GM20431 (cell line): Measurements from ENCODE around the gene NCOA1.
"Not testable (repeated sequence)": the region's sequence is repeated elsewhere in the genome, so short reads cannot be mapped to it uniquely, and the experiment has no call there.

Experiments used
- in situ Hi-C: fragments of 300-500 bp; cut with MseI, MboI; formaldehyde crosslinking; loops from one replicate; pipeline ENCODE4 v1.15.0; 2020; ENCODE audit warnings: low sequenced_read_pairs; ENCODE audit not compliant: unreplicated experiment

NCOA1 gene

DNA sequence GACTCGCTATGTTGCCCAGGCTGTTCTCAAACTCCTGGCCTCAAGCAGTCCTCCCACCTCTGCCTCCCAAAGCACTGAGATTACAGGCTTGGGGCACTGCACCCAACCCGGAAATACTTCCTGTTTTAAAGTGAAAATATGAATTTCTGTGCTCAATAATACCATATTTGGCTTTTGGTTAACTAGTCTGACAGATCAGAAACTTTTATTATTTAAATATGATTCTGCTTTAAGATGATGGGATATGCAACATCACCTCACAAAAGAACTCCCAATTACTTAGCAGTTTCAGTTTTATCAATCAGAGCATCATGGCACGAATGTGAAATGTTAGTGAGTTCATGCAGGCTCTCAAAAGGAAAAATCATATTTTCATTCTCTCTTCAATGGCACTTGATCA is 181.5 kb downstream of the NCOA1 start:
- in situ Hi-C loops = no loop called here

DNA sequence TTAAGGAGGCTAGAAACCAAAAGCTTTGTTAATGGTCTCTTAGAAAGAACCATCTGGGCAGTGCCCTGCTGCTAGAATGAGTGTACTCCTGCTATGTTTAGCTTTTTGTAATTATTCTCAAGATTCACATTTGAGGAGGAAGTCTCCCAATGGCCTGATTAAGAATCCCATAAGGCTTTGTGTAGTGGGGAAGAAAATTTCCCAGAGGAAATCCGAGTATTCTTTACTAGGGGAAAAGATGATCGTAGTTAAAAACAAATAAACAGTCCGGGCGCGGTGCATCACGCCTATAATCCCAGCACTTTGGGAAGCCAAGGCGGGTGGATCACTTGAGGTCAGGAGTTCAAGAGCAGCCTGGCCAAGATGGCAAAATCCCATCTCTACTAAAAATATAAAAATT is 184.3 kb downstream of the NCOA1 start:
- in situ Hi-C loops = no loop called here

DNA sequence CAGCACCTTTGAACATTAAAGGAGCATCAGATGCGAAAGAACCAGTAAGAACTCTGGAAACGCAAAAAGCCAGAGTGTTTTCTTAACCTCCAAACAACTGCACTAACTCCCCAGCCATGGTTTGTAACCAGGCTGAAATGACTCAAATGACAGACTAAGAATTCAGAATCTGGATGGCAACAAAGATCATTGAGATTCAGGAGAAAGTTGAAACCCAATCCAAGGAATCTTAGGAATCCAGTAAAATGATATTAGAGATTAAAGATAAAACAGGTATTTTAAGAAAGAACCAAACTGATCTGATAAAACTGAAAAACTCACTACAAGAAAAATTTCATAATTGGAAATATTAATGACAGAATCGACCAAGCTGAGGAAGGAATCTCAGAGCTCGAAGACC is 185.4 kb downstream of the NCOA1 start:
- in situ Hi-C loops = no loop called here

DNA sequence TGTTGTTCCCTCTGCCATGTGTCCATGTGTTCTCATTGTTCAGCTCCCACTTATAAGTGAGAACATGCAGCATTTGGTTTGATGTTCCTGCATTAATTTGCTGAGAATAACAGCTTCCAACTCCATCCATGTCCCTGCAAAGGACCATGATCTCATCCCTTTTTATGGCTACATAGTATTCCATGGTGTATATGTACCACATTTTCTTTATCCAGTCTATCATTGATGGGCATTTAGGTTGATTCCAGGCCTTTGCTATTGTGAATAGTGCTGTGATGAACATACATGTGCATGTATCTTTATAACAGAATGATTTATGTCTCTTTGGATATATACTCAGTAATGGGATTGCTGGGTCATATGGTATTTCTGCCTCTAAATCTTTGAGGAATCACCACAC is 187.0 kb downstream of the NCOA1 start:
- in situ Hi-C loops = not testable (repeated sequence)

GRCh38 chr2:24680196-24680595 is 189.1 kb downstream of the NCOA1 start:
- in situ Hi-C loops = no loop called here

- in situ Hi-C loops = no loop called here
Measured at GRCh38 chr2:24682304-24682703, 191.2 kb downstream of the NCOA1 start.

DNA sequence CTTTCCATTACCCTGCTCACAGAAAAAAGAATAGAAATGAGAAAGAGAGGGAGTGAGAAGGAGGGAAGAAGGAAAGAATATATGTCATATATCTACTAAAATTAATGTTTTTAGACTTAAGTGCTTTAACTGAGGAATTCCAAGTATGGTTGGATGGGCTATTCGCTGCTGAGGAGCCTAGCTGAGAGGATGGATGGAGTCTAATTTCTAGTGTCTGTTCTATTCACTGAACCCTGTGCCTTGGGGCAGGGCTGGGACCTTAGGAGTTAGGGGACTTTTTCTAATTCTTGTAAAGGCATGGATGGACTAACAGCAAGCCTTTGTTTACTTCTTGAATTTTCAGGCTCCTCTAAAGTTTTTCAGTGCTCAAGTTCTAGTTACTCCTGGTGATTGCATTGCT is 192.4 kb downstream of the NCOA1 start:
- in situ Hi-C loops = no loop called here

DNA sequence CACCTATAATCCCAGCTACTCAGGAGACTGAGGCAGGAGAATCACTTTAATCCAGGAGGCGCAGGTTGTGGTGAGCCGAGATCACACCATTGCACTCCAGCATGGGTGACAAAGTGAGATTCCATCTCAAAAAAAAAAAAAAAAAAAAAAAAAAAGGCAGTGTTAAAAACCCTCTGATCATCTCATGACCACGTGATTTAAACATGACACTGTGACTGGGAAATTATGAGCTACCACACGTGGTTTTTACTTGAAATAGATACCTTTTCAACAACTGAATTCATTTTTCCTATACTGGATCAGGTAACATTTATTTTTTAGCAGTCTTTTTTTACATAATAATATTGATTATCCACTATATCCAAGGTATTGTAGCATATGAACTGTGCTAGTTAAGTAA is 199.5 kb downstream of the NCOA1 start:
- in situ Hi-C loops = no loop called here

GRCh38 chr2:24691806-24692205 is 200.8 kb downstream of the NCOA1 start:
- in situ Hi-C loops = no loop called here

DNA sequence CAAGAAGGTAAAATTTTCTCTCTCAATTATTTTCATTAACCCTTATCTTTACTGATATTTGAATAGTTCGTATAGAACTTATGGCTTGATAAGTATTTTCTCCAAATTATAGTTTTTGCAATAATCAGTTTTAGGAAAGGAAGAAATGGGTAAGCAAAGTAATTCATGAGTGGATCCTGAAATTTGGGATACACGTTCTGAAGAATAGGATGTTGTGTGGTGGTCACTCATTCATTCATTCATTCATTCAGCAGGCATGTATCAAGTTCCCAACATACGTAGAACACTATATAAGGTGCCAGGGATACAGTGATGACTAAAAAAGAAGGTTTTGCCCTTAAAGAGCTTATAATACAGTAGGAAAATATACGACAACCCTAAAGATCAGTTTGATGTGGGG is 206.7 kb downstream of the NCOA1 start:
- in situ Hi-C loops = no loop called here

- in situ Hi-C loops = no loop called here
Measured at GRCh38 chr2:24702800-24703199, 211.7 kb downstream of the NCOA1 start.

- in situ Hi-C loops = no loop called here
Measured at GRCh38 chr2:24704692-24705091, 213.6 kb downstream of the NCOA1 start.

GRCh38 chr2:24707143-24707542 is 216.1 kb downstream of the NCOA1 start:
- in situ Hi-C loops = no loop called here

DNA sequence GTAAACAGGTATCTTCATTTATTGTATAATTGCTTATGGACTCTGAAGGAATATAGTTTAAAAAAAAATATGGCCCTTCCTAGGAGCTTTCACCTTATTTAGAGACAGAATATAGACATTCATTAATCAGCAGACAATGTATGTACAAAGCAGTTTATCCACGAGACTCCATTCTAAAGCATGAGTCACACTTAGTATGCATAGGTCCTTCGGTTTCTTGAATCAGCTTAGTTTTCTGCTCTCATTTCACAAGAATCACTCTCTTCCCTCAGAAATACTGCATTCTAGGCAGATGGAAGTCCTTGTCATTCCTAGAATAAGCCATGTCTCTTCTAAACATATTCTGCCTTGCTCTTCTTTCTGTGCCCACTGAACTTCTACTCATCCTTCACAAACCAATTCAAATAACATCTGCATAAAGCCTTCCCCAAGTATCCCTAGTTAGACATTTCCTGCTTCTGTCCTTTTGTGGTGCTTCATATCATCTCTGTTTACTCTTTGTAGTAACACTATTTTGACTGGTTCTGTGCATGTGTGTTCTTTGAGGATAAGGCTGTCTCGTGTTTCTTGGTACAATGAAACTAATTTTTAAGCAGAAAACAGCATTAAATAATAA is 217.6 kb downstream of the NCOA1 start:
- in situ Hi-C loops = no loop called here

DNA sequence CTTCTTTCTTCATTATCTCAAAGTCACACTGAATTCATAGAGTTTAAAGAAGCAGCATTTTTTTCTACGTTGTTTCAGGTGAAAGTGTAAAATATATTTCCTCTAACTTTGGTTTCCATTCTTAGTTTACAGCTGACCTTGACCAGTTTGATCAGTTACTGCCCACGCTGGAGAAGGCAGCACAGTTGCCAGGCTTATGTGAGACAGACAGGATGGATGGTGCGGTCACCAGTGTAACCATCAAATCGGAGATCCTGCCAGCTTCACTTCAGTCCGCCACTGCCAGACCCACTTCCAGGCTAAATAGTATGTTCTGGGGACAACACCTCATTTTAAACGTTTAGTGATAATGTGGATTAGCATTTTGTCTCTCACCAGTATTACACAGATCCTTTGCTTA is 219.8 kb downstream of the NCOA1 start:
- in situ Hi-C loops = no loop called here

- in situ Hi-C loops = no loop called here
Measured at GRCh38 chr2:24711865-24712264, 220.8 kb downstream of the NCOA1 start.

GRCh38 chr2:24712296-24712695 is 221.2 kb downstream of the NCOA1 start:
- in situ Hi-C loops = no loop called here

DNA sequence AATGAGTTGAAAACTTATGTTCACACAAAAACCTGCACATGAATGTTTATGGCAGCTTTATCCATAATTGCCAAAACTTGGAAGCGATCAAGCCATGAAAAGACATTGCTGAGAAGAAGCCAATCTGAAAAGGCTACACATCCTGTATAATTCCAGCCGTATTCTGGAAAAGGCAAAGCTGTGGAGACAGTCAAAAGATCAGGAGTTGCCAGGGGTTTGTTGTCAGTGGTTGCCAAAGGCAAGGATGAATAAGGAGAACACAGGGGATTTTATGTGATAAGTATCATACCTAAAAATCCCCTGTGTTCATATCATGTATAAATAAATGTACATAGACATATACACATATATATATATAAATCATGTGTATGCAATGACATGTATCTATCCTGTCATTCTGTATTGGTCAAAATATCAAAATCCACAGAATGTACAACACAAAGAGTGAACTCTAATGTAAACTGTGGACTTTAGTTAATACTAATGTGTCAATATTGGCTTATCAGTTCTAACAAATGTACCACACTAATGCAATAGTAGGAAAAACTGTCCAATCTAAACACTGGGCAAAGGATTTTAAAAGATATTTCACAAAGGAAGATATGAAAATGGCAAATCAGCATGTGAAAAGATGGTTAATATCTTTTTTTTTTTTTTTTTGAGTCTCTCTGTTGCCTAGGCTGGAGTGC is 226.4 kb downstream of the NCOA1 start:
- in situ Hi-C loops = no loop called here

DNA sequence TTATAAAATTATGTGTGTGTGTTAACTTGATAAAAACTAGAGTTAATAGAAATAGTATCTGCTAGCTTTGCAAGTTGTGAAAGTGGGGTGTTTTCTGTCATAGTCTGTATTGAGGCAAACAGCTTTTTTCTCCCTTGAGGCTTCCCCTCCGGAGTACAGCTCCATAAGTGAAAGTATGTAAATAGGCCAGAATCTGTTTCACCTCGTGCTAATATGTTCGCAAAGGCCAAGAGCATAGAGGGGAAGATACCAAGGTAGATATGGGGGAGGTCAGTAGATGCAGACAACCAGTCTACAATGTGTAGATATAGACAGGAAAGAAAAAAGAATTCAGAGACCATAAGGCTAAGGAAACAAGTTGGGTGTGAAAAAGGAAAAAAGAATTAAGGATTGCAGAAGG is 229.3 kb downstream of the NCOA1 start:
- in situ Hi-C loops = no loop called here

- in situ Hi-C loops = no loop called here
Measured at GRCh38 chr2:24721470-24721869, 230.4 kb downstream of the NCOA1 start.

GRCh38 chr2:24722141-24722790 is 231.2 kb downstream of the NCOA1 start:
- in situ Hi-C loops = no loop called here

GRCh38 chr2:24723191-24723590 is 232.1 kb downstream of the NCOA1 start:
- in situ Hi-C loops = no loop called here
